ENCODE measurements around the gene PLA2G3. TPM values are rescaled to one million over a fixed set of nuclear protein-coding genes. Genes with fewer than 3 reads are reported as not detected.
A peak's percentile ranks its signal among the peaks of the same experiment; 100 is the strongest.

The PLA2G3 gene
- total RNA-seq, 1 donor from 2014 or later, result 6.1 TPM

- no peaks in the 10 kb centered on the region for H3K27me3 ChIP-seq
- peaks cover 47% of the 10 kb centered on the region for H3K4me1 ChIP-seq
- no peaks in the 10 kb centered on the region for H3K36me3 ChIP-seq
- no peaks in the 10 kb centered on the region for H3K9me3 ChIP-seq
- DNase-seq (ENCODE audit: extremely low spot score in 2 of 2), result no peak
- peak overlapping the region; percentile 28 to 95 for H3K4me3 ChIP-seq
- H3K27ac ChIP-seq, result peak overlapping the region; percentile 98
- intact Hi-C loops (cut with DNase I), result no loop called here
- TF ChIP-seq POLR2A (IDR thresholded peaks at IDR 0.05) (no peak), CTCF (IDR thresholded peaks at IDR 0.05) (no peak), POLR2AphosphoS5 (IDR thresholded peaks at IDR 0.05; ENCODE audit: insufficient read depth in 1 of 2, low read depth in 1 of 2) (no peak)
These were observed 32.5 kb downstream of the PLA2G3 start for GRCh38 chr22:31107894-31108218.

GRCh38 chr22:31107178-31107893 is 33.0 kb downstream of the PLA2G3 start, which contains the start of gene SELENOM:
Gene SELENOM (minus strand): TSS chr22:31107568. CDS start chr22:31107505, 63 bp downstream.
- TF ChIP-seq POLR2AphosphoS5 (IDR thresholded peaks at IDR 0.05; ENCODE audit: insufficient read depth in 1 of 2, low read depth in 1 of 2) (peak; percentile 84 to 97), CTCF (IDR thresholded peaks at IDR 0.05) (peak; percentile 67 to 96 (median 96)), POLR2A (IDR thresholded peaks at IDR 0.05) (peak; percentile 21 to 94)
- intact Hi-C loops (cut with DNase I), result no loop called here

GRCh38 chr22:31106731-31107177 is 33.6 kb downstream of the PLA2G3 start:
- Histone ChIP-seq H3K4me3 (peak overlapping the region; percentile 74 to 95), H3K27ac (peak overlapping the region; percentile 98), H3K27me3 (no peaks in the 10 kb centered on the region), H3K4me1 (peaks cover 57% of the 10 kb centered on the region), H3K36me3 (no peaks in the 10 kb centered on the region), H3K9me3 (no peaks in the 10 kb centered on the region)
- DNase-seq (ENCODE audit: extremely low spot score in 2 of 2), result no peak
- intact Hi-C loops (cut with DNase I), result no loop called here
- TF ChIP-seq CTCF (IDR thresholded peaks at IDR 0.05) (no peak), POLR2AphosphoS5 (IDR thresholded peaks at IDR 0.05; ENCODE audit: insufficient read depth in 1 of 2, low read depth in 1 of 2) (no peak), POLR2A (IDR thresholded peaks at IDR 0.05) (no peak)

More at GRCh38 chr22:31107178-31107893, 33.0 kb downstream of the PLA2G3 start, which contains the start of gene SELENOM:
- DNase-seq (ENCODE audit: extremely low spot score in 2 of 2), result peak in 1 of 2 donors; percentile 97
- Histone ChIP-seq H3K36me3 (no peaks in the 10 kb centered on the region), H3K9me3 (no peaks in the 10 kb centered on the region), H3K4me3 (peak within 1 kb of the TSS; percentile 74 to 95), H3K27me3 (no peaks in the 10 kb centered on the region), H3K27ac (peak within 1 kb of the TSS; percentile 98), H3K4me1 (peaks cover 51% of the 10 kb centered on the region)

GRCh38 chr22:31106001-31106571 is 34.2 kb downstream of the PLA2G3 start:
- no peaks in the 10 kb centered on the region for H3K27me3 ChIP-seq
- H3K36me3 ChIP-seq, result peaks cover 0 to 3% of the 10 kb centered on the region in 2 donors
- intact Hi-C loops (cut with DNase I), result no loop called here
- no peak for DNase-seq (ENCODE audit: extremely low spot score in 2 of 2)
- H3K27ac ChIP-seq, result peak overlapping the region; percentile 98
- H3K9me3 ChIP-seq, result no peaks in the 10 kb centered on the region
- peak overlapping the region; percentile 74 to 95 for H3K4me3 ChIP-seq
- TF ChIP-seq POLR2A (IDR thresholded peaks at IDR 0.05), result no peak
- peak in 1 of 2 donors; percentile 22 for TF ChIP-seq POLR2AphosphoS5 (IDR thresholded peaks at IDR 0.05; ENCODE audit: insufficient read depth in 1 of 2, low read depth in 1 of 2)
- peaks cover 63% of the 10 kb centered on the region for H3K4me1 ChIP-seq

- intact Hi-C loops (cut with DNase I), result no loop called here
- Histone ChIP-seq H3K36me3 (peaks cover 0 to 10% of the 10 kb centered on the region in 2 donors), H3K27ac (peak overlapping the region; percentile 98), H3K4me3 (peak overlapping the region; percentile 74 to 95), H3K9me3 (no peaks in the 10 kb centered on the region), H3K27me3 (no peaks in the 10 kb centered on the region), H3K4me1 (peaks cover 68% of the 10 kb centered on the region)
- DNase-seq (ENCODE audit: extremely low spot score in 2 of 2), result no peak
- TF ChIP-seq POLR2AphosphoS5 (IDR thresholded peaks at IDR 0.05; ENCODE audit: insufficient read depth in 1 of 2, low read depth in 1 of 2), result no peak
- TF ChIP-seq POLR2A (IDR thresholded peaks at IDR 0.05), result no peak
- no peak for TF ChIP-seq CTCF (IDR thresholded peaks at IDR 0.05)
These were observed 34.9 kb downstream of the PLA2G3 start for GRCh38 chr22:31105282-31105929.

Measured in vagina (tissue), 2 donors.